Mucosa of stomach (tissue), 1 donor: ENCODE measurements around the gene CELF2.

Source experiments
- H3K27me3 ChIP-seq: one replicate; pipeline ENCODE4 v1.7.0; 2013; ENCODE audit warnings: mild to moderate bottlenecking, low read length; ENCODE audit not compliant: control insufficient read depth, insufficient read depth
- H3K36me3 ChIP-seq: one replicate; pipeline ENCODE4 v1.7.0; 2013; ENCODE audit warnings: low read length; ENCODE audit not compliant: control insufficient read depth, insufficient read depth
- H3K4me1 ChIP-seq: one replicate; pipeline ENCODE4 v1.7.0; 2013; ENCODE audit warnings: mild to moderate bottlenecking, low read length; ENCODE audit not compliant: control insufficient read depth, insufficient read depth
- H3K4me3 ChIP-seq: one replicate; pipeline ENCODE4 v1.7.0; 2013; ENCODE audit warnings: low read length
- H3K9ac ChIP-seq: one replicate; pipeline ENCODE4 v1.7.0; 2013; ENCODE audit warnings: mild to moderate bottlenecking, low read length, moderate library complexity
- H3K9me3 ChIP-seq: one replicate; pipeline ENCODE4 v1.7.0; 2013; ENCODE audit warnings: mild to moderate bottlenecking, low read length, moderate library complexity; ENCODE audit not compliant: control insufficient read depth
- donor health status: Pancreatic carcinoma.

Gene CELF2

DNA sequence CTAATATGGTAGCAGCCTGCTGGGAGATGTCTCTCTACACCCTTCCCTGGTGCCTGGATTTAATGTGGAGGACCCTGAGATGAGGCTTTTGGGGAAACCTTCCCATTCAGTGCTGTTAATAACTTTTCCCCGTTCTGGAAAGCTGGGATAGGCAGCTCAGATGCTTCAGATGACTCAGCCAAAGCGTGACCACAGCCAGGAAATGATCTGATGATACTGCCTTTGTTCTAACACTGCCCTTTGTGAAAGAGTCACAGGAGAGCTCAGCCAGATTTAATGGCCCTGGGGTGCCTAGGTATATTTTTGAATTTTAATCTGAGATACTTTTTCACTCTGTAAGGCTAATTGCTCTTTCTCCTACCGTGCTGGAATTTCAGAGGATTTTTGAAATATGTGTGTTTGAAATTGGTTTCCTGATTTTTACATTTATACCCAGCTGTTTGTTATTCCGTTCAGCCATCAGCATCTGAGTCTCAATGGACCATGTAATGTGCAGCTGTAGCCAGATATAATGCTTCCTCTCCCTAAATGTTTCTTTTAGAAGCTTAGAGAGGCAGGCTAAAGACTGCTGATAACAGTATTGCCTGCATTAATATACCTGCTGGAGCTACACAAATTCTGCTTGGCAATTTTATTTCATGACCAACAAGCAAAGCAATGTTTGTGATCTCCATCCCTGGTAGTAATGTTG lies 17.8 kb downstream of the CELF2 start:
- H3K27me3 ChIP-seq: no peaks in the 10 kb centered on the region
- H3K4me3 ChIP-seq: no peak overlapping the region
- H3K4me1 ChIP-seq: no peaks in the 10 kb centered on the region
- H3K36me3 ChIP-seq: no peaks in the 10 kb centered on the region
- no peak overlapping the region for H3K9ac ChIP-seq
- H3K9me3 ChIP-seq: no peaks in the 10 kb centered on the region

DNA sequence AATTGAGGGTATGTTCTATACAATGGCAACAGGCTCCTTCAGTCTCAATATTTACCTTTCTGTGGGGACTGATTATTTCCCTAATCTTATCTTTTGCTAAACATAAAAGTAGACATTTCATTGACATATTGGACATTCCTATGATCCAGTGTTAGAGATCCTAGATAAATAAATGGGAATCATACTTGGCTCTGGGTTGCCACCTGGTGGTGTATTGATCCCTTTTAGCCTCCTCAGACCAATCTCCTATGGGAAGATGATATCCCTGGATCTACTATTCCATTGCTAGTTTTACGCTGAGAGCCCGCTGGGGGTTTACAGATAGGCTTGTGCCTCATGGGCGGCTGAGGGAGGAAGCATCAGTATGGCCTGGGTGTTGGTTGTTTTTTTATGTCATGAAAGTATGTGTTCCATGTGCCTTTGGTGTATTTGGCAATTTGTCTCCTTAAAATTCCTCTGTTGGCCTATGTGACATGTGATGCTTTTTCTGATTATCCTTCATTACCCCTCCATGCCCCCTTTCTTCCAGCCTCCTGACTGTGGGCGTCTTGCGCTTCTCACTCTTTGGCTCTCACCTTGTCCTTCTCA lies 18.8 kb downstream of the CELF2 start:
- H3K9ac ChIP-seq: no peak overlapping the region
- H3K36me3 ChIP-seq: no peaks in the 10 kb centered on the region
- H3K4me1 ChIP-seq: no peaks in the 10 kb centered on the region

DNA sequence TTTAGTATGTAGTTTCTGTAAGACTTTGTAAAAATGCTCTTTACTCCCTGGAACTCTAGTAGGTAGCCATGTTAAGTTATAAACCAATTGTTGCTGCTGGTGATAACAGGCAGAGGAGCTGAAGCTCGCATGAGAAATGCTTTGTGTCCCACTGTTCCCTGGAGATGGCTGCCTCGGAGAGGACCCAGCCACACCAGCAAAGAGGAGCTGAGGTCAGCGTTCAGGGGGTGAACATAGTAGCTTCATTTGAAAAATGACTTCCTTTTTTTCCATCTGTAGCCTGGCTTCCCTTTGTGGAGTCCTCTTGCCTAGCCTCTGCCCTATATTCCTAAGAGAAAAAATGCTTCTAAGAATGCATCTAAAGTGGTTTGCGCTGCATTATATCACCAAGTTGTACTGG lies 20.3 kb downstream of the CELF2 start:
- Histone ChIP-seq H3K27me3 (no peaks in the 10 kb centered on the region), H3K9ac (no peak overlapping the region), H3K9me3 (no peaks in the 10 kb centered on the region), H3K4me1 (no peaks in the 10 kb centered on the region), H3K4me3 (no peak overlapping the region), H3K36me3 (no peaks in the 10 kb centered on the region)

More for the DNA sequence above, 18.8 kb downstream of the CELF2 start:
- no peak overlapping the region for H3K4me3 ChIP-seq
- no peaks in the 10 kb centered on the region for H3K9me3 ChIP-seq
- no peaks in the 10 kb centered on the region for H3K27me3 ChIP-seq

DNA sequence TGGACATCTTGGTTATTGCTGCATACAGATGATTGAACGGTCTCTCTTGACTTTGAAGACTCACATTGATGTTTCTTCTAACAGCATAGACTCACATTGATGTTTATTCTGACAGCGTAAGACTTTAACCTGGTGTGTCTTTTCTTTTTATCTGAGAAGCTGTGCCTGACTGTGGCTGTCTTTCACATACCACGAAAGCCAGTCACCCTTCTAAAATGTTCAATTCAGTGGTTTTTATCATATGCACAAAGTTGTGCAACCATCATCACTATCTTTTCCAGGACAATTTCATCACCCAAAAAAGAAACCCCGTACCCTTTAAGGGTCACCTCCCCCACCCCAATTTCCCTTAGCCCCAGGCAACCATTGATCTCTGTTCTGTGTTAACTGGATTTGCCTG lies 24.7 kb downstream of the CELF2 start:
- Histone ChIP-seq H3K27me3 (no peaks in the 10 kb centered on the region), H3K9ac (no peak overlapping the region), H3K36me3 (no peaks in the 10 kb centered on the region), H3K4me1 (no peaks in the 10 kb centered on the region), H3K9me3 (no peaks in the 10 kb centered on the region), H3K4me3 (no peak overlapping the region)

DNA sequence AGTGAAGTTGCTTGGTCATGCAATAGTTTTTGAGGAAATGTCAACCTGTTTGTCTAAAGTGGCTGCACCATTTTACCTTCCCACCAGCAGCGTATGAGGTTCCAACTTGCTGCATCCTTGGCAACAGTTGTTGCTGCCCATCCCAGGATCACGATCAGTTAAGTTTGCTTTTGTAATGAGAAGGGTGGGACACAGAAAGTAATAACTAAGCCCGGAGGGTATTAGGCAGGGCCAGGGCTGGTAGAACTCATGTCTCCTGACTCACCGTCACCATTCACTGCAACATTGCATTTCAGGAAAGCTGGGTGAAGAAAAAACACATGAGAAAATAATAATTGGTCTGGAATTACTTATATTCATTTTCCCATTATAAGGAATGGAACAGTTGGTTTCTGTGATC lies 25.4 kb downstream of the CELF2 start:
- H3K27me3 ChIP-seq: no peaks in the 10 kb centered on the region
- no peaks in the 10 kb centered on the region for H3K4me1 ChIP-seq
- no peaks in the 10 kb centered on the region for H3K9me3 ChIP-seq
- H3K9ac ChIP-seq: no peak overlapping the region
- H3K4me3 ChIP-seq: no peak overlapping the region
- H3K36me3 ChIP-seq: no peaks in the 10 kb centered on the region

DNA sequence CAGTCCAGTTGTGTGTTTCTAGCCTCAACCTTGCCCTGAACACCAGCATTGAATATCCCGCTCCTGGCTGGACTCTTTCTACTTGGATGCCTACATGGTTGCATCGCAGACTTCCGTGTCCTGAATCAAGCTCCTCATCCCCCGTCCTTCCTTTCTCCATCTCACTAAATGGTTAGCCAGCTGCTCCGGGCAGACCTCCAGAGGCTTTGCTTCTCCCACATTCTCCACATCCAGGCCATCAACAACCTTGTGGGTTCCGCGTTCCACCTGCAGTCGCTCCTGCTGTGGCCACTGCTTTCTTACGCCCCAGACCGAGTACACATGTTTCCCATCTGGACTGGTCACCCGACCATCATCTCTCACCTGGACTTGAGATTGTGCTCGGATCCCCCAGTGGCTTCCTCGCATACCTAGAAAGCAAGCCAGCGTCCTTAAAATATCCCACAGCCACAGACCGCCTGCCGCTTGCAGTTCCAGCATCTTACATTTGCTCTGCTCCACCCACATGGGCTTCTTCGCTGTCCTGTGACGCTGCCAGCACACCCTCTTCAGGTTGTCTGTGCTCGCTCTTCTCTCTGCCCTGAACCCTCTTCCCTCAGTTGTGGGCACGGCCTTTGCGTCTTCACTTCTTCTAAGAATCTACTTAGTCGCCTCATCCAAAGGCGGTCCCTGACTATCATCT lies 25.9 kb downstream of the CELF2 start:
- Histone ChIP-seq H3K9me3 (no peaks in the 10 kb centered on the region), H3K4me1 (no peaks in the 10 kb centered on the region), H3K27me3 (no peaks in the 10 kb centered on the region), H3K4me3 (no peak overlapping the region), H3K36me3 (no peaks in the 10 kb centered on the region), H3K9ac (no peak overlapping the region)

DNA sequence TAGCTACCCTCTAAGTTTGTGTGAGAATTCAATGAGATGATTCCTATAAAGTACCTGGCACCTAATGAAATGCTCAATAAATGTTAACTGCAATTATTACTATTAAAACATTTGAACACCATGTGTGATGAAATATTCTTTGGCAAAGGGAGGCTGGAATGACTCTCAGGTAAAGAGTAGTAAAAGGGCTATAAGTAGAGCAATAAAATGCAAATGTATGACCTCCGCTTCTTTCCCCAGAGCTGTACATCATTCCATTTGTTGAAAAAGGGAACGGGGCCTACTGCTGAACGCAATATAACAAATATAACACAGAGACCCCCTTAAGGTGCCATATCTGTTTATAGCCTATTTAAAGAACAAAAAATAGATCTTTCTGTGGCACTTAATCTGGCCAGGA lies 27.8 kb downstream of the CELF2 start:
- Histone ChIP-seq H3K36me3 (no peaks in the 10 kb centered on the region), H3K4me1 (no peaks in the 10 kb centered on the region), H3K9me3 (no peaks in the 10 kb centered on the region), H3K9ac (no peak overlapping the region), H3K27me3 (no peaks in the 10 kb centered on the region), H3K4me3 (no peak overlapping the region)

DNA sequence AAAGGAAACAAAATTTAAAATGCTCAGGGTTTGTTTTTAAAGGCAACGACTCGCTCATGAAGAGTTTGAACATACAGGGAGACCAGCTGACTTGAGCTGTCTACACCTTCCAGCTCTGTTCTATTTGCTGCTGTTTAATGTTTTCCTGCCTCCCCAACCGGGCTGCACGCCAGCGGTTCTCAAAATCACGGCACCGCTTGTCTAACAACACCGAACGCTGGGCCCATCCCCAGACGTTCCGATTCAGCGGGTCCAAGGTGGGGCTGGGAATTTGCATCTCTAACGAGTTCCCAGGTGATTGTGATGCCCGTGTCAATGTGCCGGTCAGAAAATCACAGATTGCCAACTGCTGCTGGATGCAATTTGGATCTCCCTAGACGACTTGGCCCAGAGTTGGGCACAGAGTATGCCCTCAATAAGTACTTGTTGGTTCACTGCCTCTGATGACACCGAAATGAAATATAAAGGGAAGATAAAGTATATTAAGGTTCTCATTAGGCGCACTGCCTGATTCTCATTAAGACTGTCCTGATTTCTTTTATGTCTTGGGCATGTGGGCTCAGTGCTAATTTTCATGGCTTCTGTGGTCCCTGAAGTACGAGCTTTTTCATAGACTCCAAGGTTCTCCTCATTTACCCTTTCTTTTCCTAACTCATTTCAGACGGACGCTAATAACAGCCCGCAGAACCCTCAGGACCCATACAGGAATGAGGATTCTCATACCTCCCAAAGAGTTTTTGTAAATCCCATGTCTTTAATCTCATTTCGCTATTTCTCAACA lies 28.5 kb downstream of the CELF2 start:
- Histone ChIP-seq H3K27me3 (no peaks in the 10 kb centered on the region), H3K9me3 (no peaks in the 10 kb centered on the region), H3K4me1 (no peaks in the 10 kb centered on the region), H3K36me3 (no peaks in the 10 kb centered on the region), H3K9ac (no peak overlapping the region), H3K4me3 (no peak overlapping the region)

DNA sequence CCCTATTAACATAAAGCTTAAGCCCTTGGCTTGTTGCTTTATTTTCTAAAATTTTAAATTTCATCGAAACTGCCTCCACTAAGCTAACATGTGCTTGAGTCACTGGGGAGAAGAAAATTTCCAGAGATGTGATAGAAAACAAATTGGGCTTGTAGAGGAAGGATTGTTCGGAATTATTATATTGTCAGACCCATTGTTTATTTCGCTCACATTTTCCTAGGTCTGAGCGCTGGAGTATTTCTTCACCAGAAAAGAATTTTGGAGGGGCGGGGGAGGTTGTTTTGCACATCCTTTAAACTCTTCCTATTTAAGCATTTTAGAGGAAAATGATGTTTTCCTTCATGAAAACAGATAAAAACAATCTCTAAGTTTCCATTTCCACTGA lies 29.1 kb downstream of the CELF2 start:
- Histone ChIP-seq H3K9me3 (no peaks in the 10 kb centered on the region), H3K4me3 (no peak overlapping the region), H3K9ac (no peak overlapping the region), H3K27me3 (no peaks in the 10 kb centered on the region), H3K4me1 (no peaks in the 10 kb centered on the region), H3K36me3 (no peaks in the 10 kb centered on the region)

DNA sequence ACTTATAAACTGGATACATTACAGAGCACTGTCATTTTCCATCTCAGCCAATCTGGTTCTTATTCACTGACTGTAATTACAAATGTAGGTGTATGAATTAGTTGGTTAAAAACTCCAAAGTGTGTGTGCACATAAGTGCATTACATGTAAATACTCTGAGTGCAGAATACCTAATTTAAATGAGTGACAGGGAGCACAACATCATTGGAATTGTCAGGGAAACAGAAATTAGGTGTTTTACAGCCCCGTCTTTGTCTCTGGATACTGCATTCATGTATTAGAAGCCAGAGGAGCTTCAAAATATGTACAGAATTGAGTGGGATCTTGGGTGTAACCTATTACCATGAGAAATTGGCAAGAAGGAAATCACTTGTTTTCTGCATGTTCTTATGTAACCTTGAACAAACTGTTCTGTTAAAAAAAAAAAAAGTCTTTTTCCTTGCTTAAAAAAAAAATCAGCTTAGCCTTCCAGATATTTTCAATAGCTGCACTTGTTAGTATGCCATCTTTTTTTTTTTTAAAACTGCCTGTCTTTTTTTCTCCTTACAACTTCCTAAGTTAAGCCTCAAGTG lies 31.1 kb downstream of the CELF2 start:
- Histone ChIP-seq H3K9me3 (no peaks in the 10 kb centered on the region), H3K4me3 (no peak overlapping the region), H3K27me3 (no peaks in the 10 kb centered on the region), H3K36me3 (no peaks in the 10 kb centered on the region), H3K4me1 (no peaks in the 10 kb centered on the region), H3K9ac (no peak overlapping the region)

DNA sequence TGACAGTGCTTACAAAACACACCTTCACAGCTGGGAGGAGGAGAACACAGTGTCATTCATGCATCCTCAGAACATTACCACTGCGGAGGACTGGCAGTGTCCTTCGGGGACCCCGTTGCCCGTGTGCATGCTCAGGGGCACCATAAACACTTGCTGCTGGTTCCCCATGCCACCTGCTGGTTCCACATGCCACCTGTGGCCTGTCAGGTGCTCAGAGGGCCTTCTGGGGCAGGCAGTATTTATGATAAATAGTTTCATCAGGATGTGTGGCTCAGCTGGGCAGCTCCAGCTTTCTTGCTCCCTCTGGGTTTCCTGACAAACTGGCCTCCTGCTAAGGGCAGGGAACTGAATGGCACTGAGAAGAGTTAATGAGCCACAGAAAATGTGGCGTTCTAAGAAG lies 32.1 kb downstream of the CELF2 start:
- Histone ChIP-seq H3K9ac (no peak overlapping the region), H3K36me3 (no peaks in the 10 kb centered on the region), H3K4me3 (no peak overlapping the region), H3K27me3 (no peaks in the 10 kb centered on the region), H3K4me1 (no peaks in the 10 kb centered on the region), H3K9me3 (no peaks in the 10 kb centered on the region)
